GM18505 (cell line): ENCODE data around the gene HLA-DPA1.
"Not testable (repeated sequence)": the region's sequence is repeated elsewhere in the genome, so short reads cannot be mapped to it uniquely, and the experiment has no call there.

Source experiments
- ATAC-seq: cut with Tn5 transposase; IDR thresholded peaks from one replicate; pipeline ENCODE4 v1.9.1; 2021; ENCODE audit not compliant: unreplicated experiment
- POLR2A ChIP-seq: IDR thresholded peaks from 4 replicates; pipeline ENCODE4 v1.6.1; 2011; ENCODE audit warnings: borderline replicate concordance; ENCODE audit not compliant: insufficient read depth, insufficient read length; ENCODE audit errors: extremely low read depth

The HLA-DPA1 gene

GRCh38 chr6:33066917-33067521 is 6.4 kb downstream of the HLA-DPA1 start:
- no peak for ATAC-seq
- TF ChIP-seq POLR2A: peak; percentile 52

- peak; percentile 38 for TF ChIP-seq POLR2A
- no peak for ATAC-seq
These were observed 8.1 kb downstream of the HLA-DPA1 start for GRCh38 chr6:33065312-33065711.

GRCh38 chr6:33064723-33065122 is 8.7 kb downstream of the HLA-DPA1 start:
- ATAC-seq: no peak
- TF ChIP-seq POLR2A: no peak

GRCh38 chr6:33063435-33063834 is 10.0 kb downstream of the HLA-DPA1 start:
- peak; percentile 43 for TF ChIP-seq POLR2A
- not testable (repeated sequence) for ATAC-seq

GRCh38 chr6:33061987-33062386 is 11.5 kb downstream of the HLA-DPA1 start:
- no peak for TF ChIP-seq POLR2A
- peak; percentile 62 for ATAC-seq

- TF ChIP-seq POLR2A: peak; percentile 30
- ATAC-seq: no peak
These were observed 16.0 kb downstream of the HLA-DPA1 start for GRCh38 chr6:33057222-33058150.

- no peak for TF ChIP-seq POLR2A
- no peak for ATAC-seq
These were observed 20.2 kb downstream of the HLA-DPA1 start for GRCh38 chr6:33053230-33053629.

GRCh38 chr6:33052627-33053026 is 20.8 kb downstream of the HLA-DPA1 start:
- no peak for TF ChIP-seq POLR2A
- no peak for ATAC-seq

- no peak for TF ChIP-seq POLR2A
- ATAC-seq: no peak
These were observed 23.2 kb downstream of the HLA-DPA1 start for GRCh38 chr6:33050014-33050810.

GRCh38 chr6:33049323-33050013 is 24.0 kb downstream of the HLA-DPA1 start:
- ATAC-seq: no peak
- no peak for TF ChIP-seq POLR2A

GRCh38 chr6:33040157-33040556 is 33.3 kb downstream of the HLA-DPA1 start:
- ATAC-seq: no peak
- no peak for TF ChIP-seq POLR2A

- TF ChIP-seq POLR2A: no peak
- ATAC-seq: no peak
These were observed 36.9 kb downstream of the HLA-DPA1 start for GRCh38 chr6:33036535-33036934.

- ATAC-seq: no peak
- TF ChIP-seq POLR2A: no peak
These were observed 38.9 kb downstream of the HLA-DPA1 start for GRCh38 chr6:33034554-33034953.

GRCh38 chr6:33030245-33030644 is 43.2 kb downstream of the HLA-DPA1 start:
- no peak for ATAC-seq

More at GRCh38 chr6:33030245-33030644, 43.2 kb downstream of the HLA-DPA1 start:
- TF ChIP-seq POLR2A: no peak
